HG03196 (cell line): Measurements from ENCODE around the gene CSNK1E.

Experiments used
- ATAC-seq: cut with Tn5 transposase; IDR thresholded peaks from one replicate; pipeline ENCODE4 v1.9.1; 2021; ENCODE audit not compliant: unreplicated experiment

Gene CSNK1E

DNA sequence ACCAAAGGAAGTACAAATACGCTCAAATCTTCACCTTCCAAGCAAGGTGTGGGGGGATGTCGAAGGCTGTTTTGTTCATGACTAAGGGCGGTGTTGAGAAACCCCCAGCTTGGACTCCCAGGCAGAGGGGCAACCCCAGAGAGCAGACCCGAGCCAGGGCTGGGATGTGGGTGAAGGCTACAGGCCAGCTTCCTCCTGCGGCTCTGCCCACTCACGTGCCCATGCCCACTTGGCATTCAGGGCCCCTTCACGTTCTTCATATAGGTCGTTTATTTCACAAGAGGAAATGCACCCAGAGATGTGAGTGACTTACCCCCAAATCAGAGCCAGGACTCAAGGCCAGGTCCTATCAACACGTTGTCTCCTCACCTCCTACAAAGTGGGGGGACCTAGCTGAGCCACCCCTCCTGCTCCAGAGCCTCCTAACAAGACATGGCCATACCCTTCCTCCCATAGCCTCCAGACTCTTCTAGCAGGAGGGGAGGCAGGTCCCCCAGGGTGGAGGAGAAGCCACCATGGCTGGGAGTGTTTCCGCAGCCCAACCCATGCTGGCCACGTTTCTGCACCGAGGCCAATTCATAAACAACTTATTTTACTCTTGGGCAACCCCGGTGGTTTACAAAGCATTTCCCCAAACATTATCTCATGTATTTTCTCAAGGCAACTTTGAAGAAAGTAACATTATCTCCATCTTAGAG lies 66.4 kb downstream of the CSNK1E start:
- no peak for ATAC-seq

GRCh38 chr22:38249803-38250642 lies 67.2 kb downstream of the CSNK1E start:
- ATAC-seq = no peak

- no peak for ATAC-seq
Measured at GRCh38 chr22:38249301-38249700, 67.9 kb downstream of the CSNK1E start.

- no peak for ATAC-seq
Measured at GRCh38 chr22:38248280-38248679, 69.0 kb downstream of the CSNK1E start.

DNA sequence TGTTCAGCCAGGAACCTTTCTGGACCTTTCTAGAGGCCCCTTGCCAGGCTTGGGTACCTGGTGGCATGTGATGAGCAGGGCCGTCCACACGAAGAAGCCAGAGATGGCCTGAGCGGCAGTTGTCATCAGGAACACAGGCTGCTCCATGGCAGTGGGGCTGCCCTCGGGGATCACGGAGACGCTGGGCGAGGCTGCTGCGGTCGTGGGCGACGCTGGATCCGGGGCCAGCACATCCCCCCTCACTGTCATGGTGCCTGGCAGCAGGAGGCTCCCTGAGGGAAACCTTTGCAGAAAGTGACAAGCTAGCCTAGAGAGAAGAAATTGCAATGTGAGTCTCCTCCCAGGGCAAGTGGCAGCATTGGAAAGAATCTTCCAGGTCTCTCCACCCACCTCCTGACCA lies 69.5 kb downstream of the CSNK1E start:
- ATAC-seq = no peak

DNA sequence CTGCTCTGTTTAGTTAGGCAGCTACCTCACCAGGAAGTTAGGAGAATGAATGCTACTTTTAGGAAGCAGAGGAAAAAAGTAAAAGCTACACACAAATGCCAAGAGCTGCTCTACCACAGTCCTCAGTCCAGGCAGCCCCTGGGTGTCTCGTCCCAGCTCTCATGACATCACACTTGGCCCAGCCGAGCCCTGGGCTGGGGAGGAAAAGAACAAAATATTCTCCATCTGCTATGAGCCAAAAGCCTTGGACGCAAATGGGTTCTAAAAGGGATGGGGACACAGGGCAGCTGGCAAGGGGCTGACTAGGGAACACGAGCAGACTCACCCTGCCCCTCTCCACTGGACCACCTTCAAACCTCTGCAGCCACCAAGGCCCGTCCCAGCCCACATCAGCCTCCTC lies 70.5 kb downstream of the CSNK1E start:
- ATAC-seq = no peak

DNA sequence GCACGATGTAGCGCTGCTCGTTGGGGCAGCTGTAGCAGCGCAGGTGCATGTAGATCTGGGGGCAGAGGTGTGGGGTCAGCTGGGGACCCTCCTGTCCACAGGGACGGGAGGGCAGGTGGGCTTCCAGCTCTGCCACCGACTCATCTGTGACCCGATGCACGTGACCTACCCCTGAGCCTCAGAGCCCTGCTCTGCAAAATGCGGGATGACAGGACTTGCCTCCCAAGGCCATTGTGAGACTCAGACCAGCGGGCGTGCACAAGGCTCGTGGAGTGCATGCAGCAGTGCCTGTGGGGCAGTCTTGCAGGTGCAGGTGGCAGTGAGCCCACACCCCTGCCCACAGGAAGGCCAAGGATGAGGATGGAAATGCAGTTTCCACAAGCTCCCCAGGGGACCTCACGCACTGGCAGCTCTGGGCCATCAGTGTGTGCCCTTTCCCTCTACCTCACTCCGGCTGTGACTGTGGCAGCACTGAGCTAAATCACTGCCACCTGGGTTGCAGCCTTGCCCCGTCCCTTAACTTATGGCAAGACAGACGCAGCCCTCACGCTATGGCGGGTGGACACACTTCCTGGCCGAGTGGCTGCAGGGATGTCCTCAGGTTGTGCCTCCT lies 71.1 kb downstream of the CSNK1E start:
- ATAC-seq = no peak

DNA sequence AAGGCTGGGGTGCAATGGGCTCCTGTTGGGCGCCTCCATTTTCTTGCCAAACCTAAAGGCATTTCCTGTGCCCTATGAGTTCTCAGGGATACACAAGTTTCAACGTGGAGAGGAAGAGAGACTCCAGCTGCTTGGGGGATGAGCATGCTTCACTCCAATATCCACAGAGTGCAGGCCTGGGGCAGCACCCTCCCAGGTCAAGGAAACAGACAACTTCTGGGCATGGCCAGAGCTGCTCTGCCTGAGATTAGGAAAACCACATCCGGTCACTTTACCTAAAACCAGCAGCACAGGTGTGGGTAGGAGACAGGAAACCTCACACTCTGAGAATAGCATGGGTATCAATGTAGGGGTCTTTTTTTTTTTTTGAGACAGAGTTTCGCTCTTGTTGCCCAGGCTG lies 73.1 kb downstream of the CSNK1E start:
- ATAC-seq = no peak

- ATAC-seq = no peak
Measured at GRCh38 chr22:38243007-38243765, 74.0 kb downstream of the CSNK1E start.

GRCh38 chr22:38240734-38241252 lies 76.4 kb downstream of the CSNK1E start:
- ATAC-seq = no peak
